ENCODE measurements around the gene GPR101. TPM values are rescaled to one million over a fixed set of nuclear protein-coding genes. Genes with fewer than 3 reads are reported as not detected.

GPR101 gene, protein sequence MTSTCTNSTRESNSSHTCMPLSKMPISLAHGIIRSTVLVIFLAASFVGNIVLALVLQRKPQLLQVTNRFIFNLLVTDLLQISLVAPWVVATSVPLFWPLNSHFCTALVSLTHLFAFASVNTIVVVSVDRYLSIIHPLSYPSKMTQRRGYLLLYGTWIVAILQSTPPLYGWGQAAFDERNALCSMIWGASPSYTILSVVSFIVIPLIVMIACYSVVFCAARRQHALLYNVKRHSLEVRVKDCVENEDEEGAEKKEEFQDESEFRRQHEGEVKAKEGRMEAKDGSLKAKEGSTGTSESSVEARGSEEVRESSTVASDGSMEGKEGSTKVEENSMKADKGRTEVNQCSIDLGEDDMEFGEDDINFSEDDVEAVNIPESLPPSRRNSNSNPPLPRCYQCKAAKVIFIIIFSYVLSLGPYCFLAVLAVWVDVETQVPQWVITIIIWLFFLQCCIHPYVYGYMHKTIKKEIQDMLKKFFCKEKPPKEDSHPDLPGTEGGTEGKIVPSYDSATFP
- not detected in 2 replicates for total RNA-seq (2014; rRNA removed; shearing (Covaris generic))

DNA sequence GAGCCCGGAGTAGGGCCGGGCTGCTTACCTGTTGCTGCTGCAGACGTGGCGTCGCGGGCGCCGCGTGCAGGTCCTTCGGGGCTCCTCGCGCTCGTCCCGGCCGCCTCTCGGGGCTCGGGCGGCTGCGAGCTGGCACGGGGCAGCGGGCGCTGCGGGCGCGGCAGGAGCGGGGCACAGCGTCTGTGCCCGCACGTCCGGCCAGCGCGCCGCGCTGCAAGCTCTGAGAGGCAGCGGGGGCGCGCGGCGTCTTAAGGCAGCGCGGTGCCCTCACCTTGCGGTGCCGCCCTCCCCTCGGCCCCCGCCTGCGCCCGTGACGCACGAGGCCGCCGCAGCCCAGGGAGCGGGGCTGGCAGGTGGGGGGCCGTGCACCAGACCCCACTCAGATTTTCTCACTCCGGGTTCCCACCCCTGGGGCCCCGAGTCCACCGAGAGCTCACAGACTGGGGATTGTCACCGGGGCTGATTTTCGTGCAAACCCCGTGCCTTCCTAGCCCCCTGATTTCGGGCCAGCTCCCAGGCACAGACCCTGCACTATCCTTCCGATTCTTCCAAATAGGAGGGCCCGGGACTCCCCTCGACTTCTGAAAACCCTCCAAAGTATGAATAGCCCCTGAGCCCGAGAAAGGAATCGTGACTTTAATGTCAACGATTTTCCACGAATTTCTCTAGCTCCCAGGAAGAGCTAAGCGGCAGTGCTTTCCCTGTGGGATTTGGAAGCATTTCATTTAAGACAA is at the start of gene GPR101:
Gene GPR101, minus strand, starts transcription at position 222 of the 734 bp plus-strand sequence. CDS start 2,321 bp downstream, outside the sequence.
- H3K27ac ChIP-seq = no peak within 1 kb of the TSS
- H3K4me1 ChIP-seq = no peaks in the 10 kb centered on the region
- no peaks in the 10 kb centered on the region for H3K27me3 ChIP-seq
- no peaks in the 10 kb centered on the region for H3K9me3 ChIP-seq (replicated peaks)
- DNase-seq = no peak
- H3K36me3 ChIP-seq = no peaks in the 10 kb centered on the region
- no peak within 1 kb of the TSS for H3K4me3 ChIP-seq

DNA sequence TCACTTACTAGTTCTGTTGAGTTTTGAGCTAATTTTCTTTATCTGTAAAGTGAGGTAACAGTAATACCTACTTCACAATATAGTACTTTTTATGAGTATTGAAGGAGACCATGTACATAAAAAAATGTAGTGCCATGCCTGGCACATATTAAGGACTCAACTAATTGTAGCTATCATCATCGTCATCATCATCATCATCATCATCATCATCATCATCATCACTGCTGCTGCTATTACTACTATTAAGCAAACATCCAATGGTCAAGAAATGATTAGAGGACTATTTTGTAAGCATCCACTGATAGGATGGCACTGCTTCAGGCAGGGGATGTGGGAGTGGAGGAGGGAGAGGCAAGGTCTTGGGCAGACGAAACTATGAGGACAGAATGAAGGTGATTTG is 47.4 kb upstream of the GPR101 start:
- DNase-seq = no peak
- no peak overlapping the region for H3K4me3 ChIP-seq
- H3K27me3 ChIP-seq = no peaks in the 10 kb centered on the region
- no peak overlapping the region for H3K27ac ChIP-seq
- H3K36me3 ChIP-seq = no peaks in the 10 kb centered on the region
- H3K4me1 ChIP-seq = no peaks in the 10 kb centered on the region
- H3K9me3 ChIP-seq (replicated peaks) = no peaks in the 10 kb centered on the region

DNA sequence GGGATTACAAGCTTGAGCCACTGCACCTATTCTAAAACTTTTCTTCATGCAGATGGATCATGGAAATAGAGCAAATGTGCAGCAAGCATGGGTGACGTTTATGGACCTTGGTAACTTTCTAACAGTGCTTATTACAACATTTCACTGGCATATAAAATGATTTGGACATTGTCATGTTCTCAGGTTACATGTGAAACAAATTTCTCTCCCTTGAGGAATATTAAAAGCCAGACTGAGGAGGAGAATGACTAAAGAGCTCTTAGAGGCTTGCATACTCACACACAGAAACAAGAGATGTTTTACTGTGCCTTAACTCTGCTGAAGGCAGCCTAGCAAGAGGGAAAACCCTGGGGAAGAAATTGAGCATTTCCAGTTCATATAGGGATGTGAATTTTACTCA is 38.6 kb upstream of the GPR101 start:
- Histone ChIP-seq H3K27me3 (no peaks in the 10 kb centered on the region), H3K4me3 (no peak overlapping the region), H3K4me1 (no peaks in the 10 kb centered on the region), H3K27ac (no peak overlapping the region), H3K36me3 (no peaks in the 10 kb centered on the region), H3K9me3 (replicated peaks) (no peaks in the 10 kb centered on the region)
- DNase-seq = no peak

- no peaks in the 10 kb centered on the region for H3K4me1 ChIP-seq
- H3K9me3 ChIP-seq (replicated peaks) = no peaks in the 10 kb centered on the region
- no peaks in the 10 kb centered on the region for H3K27me3 ChIP-seq
- no peak overlapping the region for H3K4me3 ChIP-seq
- no peak overlapping the region for H3K27ac ChIP-seq
- no peaks in the 10 kb centered on the region for H3K36me3 ChIP-seq
- DNase-seq = no peak
Observed at GRCh38 chrX:137071596-137071995, 37.8 kb upstream of the GPR101 start.

DNA sequence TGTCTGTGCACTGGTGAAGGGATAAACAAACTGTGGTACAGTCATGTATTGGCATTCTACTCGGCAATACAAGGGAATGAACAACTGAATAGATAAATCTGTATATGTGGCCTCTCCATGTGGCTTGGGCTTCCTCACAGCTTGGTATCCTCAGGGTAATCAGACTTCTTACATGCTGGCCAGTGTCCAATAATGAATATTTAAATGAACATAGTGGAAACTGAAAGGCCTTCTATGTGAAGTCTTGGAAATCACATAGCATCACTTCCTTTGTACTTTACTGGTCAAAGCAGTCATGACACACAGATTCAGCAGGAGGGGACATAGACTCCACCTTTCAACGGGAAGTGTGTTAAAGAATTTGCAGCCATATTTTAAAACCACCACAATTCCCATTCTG is 33.4 kb upstream of the GPR101 start:
- Histone ChIP-seq H3K36me3 (no peaks in the 10 kb centered on the region), H3K27ac (no peak overlapping the region), H3K9me3 (replicated peaks) (no peaks in the 10 kb centered on the region), H3K27me3 (no peaks in the 10 kb centered on the region), H3K4me1 (no peaks in the 10 kb centered on the region), H3K4me3 (no peak overlapping the region)
- DNase-seq = no peak

DNA sequence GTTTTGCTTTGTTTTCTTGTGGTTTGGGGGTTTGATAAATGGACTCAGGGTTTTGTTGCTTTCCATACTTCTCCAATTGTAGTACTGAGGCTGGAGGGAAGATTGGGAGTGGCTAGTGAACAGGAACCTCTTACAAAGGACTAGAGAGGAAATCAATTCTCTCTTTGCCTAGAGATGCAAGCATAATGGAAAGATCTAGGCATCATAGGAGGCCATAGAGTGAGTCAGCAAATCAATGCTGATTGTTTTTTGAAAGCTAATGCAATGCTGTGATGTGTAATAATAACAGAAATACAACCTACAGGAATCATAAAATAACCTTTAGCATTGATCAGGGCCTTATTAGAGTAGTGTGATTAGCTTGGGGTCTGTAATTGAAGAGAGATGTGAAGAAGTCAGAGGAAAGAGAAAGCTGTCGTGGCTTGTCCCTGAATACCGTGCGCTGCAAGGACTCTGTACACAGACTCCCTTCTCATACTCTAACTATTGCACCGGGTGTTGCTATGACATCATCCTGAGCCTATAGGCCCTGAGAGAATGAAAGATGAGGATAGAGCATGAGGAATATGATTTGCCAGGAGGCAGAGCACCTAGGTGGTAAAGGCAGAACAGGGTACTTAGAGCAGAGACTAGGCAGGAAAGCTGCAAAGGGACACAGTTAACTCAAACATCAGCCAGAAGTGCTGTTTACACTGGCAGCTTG is 29.3 kb upstream of the GPR101 start:
- H3K4me1 ChIP-seq = no peaks in the 10 kb centered on the region
- DNase-seq = no peak
- no peaks in the 10 kb centered on the region for H3K27me3 ChIP-seq
- H3K36me3 ChIP-seq = no peaks in the 10 kb centered on the region
- no peaks in the 10 kb centered on the region for H3K9me3 ChIP-seq (replicated peaks)
- no peak overlapping the region for H3K4me3 ChIP-seq
- no peak overlapping the region for H3K27ac ChIP-seq

DNA sequence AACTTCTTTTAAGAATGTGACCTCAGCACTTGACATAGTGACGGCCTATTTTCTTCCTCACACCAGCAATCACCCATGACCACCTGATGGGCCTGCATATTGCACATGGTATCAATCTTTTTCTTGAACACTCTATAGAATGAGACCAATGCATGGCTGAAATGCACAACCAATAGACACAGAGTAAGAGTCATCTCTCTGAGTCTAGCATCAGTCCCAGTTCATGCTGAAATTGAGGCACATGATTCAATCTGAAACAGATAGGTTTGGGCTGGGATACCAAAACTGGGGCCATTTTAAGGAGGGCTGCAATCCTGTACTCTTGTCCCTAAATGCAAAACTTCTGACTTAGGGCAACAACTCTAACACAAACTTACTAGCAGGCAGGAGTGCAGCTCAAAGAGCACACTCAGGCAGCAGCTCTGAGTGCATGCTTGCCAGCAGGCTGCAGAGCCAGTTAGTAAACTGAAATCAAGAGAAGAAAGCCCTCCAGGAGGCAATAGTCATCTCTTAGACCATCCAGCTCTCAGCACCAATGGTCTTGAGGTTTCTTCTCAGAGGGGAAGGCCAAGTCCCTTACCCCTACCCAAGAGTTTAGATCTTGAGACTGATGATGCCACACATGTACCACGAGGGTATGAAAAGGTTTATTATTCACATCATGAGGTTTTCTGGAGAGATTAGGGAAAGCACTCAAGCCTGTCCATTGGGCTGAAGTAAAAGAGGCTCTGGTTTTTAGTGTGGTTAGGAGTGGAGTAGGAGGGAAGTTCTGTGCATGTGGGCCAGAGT is 24.7 kb upstream of the GPR101 start:
- no peak overlapping the region for H3K4me3 ChIP-seq
- DNase-seq = no peak
- H3K27me3 ChIP-seq = no peaks in the 10 kb centered on the region
- H3K36me3 ChIP-seq = no peaks in the 10 kb centered on the region
- no peak overlapping the region for H3K27ac ChIP-seq
- no peaks in the 10 kb centered on the region for H3K9me3 ChIP-seq (replicated peaks)
- no peaks in the 10 kb centered on the region for H3K4me1 ChIP-seq

- H3K4me1 ChIP-seq = no peaks in the 10 kb centered on the region
- no peaks in the 10 kb centered on the region for H3K36me3 ChIP-seq
- H3K9me3 ChIP-seq (replicated peaks) = no peaks in the 10 kb centered on the region
- H3K4me3 ChIP-seq = no peak overlapping the region
- no peaks in the 10 kb centered on the region for H3K27me3 ChIP-seq
- H3K27ac ChIP-seq = no peak overlapping the region
- DNase-seq = no peak
Observed at GRCh38 chrX:137052643-137053235, 18.9 kb upstream of the GPR101 start.

- no peaks in the 10 kb centered on the region for H3K36me3 ChIP-seq
- no peak overlapping the region for H3K27ac ChIP-seq
- H3K4me1 ChIP-seq = no peaks in the 10 kb centered on the region
- DNase-seq = peak; percentile 66 to 70
- H3K4me3 ChIP-seq = peak overlapping the region; percentile 45
- H3K27me3 ChIP-seq = no peaks in the 10 kb centered on the region
- H3K9me3 ChIP-seq (replicated peaks) = no peaks in the 10 kb centered on the region
Observed at GRCh38 chrX:137051978-137052642, 18.3 kb upstream of the GPR101 start.

DNA sequence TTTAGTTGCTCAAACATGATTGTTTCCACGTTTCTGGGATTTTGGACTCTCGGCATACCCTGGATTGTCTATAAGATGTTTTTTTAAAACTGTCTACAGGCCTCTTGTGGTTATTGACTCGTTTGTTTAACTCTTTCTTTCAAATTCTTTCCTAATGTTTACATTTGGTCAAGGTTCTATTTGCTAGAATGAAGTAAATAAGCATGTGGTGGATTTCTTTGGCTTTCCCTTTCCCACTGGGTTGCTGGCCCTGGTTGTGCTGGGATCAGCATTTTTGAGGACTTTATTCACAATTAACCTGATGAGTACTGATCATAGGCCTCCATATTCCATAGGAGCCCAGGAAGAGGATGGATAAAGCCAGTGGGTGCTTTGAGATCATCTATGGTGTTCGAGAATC is 11.1 kb upstream of the GPR101 start:
- Histone ChIP-seq H3K36me3 (no peaks in the 10 kb centered on the region), H3K9me3 (replicated peaks) (no peaks in the 10 kb centered on the region), H3K4me3 (no peak overlapping the region), H3K27me3 (no peaks in the 10 kb centered on the region), H3K27ac (no peak overlapping the region), H3K4me1 (no peaks in the 10 kb centered on the region)
- no peak for DNase-seq

- no peaks in the 10 kb centered on the region for H3K36me3 ChIP-seq
- DNase-seq = no peak
- no peak overlapping the region for H3K4me3 ChIP-seq
- no peak overlapping the region for H3K27ac ChIP-seq
- H3K27me3 ChIP-seq = no peaks in the 10 kb centered on the region
- no peaks in the 10 kb centered on the region for H3K4me1 ChIP-seq
- no peaks in the 10 kb centered on the region for H3K9me3 ChIP-seq (replicated peaks)
Observed at GRCh38 chrX:137043736-137044135, 9.9 kb upstream of the GPR101 start.

DNA sequence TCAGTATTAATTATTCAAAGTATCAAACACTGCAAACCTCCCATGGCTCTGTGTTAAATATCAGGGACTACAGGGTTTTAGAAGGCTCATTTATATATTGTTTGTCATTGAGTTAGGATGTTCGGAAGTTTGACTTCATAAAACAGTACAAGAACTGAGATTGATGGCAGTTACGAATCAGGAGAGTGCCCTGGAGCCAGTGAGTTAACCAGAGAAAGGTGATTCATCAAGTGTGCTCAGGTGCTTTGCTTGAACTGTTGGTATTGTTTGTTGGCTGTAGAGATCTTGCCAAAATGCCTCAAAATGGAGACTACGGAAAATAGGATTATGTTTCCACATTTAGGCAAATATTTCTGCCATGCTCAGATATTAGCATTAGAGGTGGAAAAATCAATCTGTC is 7.5 kb upstream of the GPR101 start:
- H3K4me1 ChIP-seq = no peaks in the 10 kb centered on the region
- no peak overlapping the region for H3K4me3 ChIP-seq
- H3K9me3 ChIP-seq (replicated peaks) = no peaks in the 10 kb centered on the region
- no peak for DNase-seq
- H3K36me3 ChIP-seq = no peaks in the 10 kb centered on the region
- H3K27ac ChIP-seq = no peak overlapping the region
- no peaks in the 10 kb centered on the region for H3K27me3 ChIP-seq

DNA sequence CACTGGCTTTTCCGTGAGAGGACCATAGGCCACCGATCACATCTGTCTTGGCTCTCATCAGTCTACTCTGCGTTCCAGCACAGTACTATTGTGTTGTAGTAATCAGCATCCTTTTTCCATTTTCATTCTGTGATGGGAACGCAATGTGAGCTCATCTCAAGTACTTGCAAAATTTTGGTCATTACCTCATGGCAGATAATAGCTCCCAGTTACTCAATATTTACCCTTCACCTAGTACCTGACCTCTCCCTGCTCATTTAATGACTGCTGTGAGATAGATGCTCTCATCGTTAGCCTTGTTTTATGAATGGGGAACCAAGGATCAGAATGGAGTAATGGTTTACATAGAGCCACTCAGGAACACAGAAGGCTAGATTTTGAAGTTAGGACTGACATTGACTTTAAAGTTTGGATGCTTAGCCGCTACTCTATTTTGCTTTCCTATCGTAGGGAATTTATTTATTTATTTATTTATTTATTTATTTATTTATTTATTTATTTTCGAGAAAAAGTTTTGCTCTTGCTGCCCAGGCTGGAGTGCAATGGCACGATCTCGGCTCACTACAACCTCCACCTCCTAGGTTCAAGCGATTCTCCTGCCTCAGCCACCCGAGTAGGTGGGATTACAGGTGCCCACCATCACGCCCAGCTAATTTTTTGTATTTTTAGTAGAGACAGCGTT is 6.5 kb upstream of the GPR101 start:
- H3K9me3 ChIP-seq (replicated peaks) = no peaks in the 10 kb centered on the region
- no peaks in the 10 kb centered on the region for H3K4me1 ChIP-seq
- no peak for DNase-seq
- H3K27ac ChIP-seq = no peak overlapping the region
- no peaks in the 10 kb centered on the region for H3K27me3 ChIP-seq
- no peak overlapping the region for H3K4me3 ChIP-seq
- no peaks in the 10 kb centered on the region for H3K36me3 ChIP-seq
